ENCODE results near the gene ECM1.
A peak's percentile ranks its signal among the peaks of the same experiment; 100 is the strongest.

Gene ECM1

GRCh38 chr1:150560011-150560438 is 52.1 kb downstream of the ECM1 start:
- DNase-seq, result peak; percentile 55 to 62 (median 58)

- DNase-seq, result peak; percentile 65 to 76 (median 76)
These were observed 52.8 kb downstream of the ECM1 start for GRCh38 chr1:150560576-150561253.

- DNase-seq, result peak in 3 of 4 experiments; percentile 53 to 55 (median 53)
These were observed 53.5 kb downstream of the ECM1 start for GRCh38 chr1:150561254-150561973.

GRCh38 chr1:150561974-150562445 is 54.1 kb downstream of the ECM1 start:
- peak; percentile 69 to 91 (median 84) for DNase-seq

GRCh38 chr1:150562446-150563339 is 54.8 kb downstream of the ECM1 start:
- peak in 3 of 4 experiments; percentile 43 to 58 (median 57) for DNase-seq
